Stimulated activated memory B cell treated with anti-CD40 and anti-IgM and Interleukin-4, amounts not matched to agents 10 μg/mL and 1 μg/mL and 100 μg/mL, for 72 hours (primary cell): ENCODE data around the gene ZSCAN10.
A peak's percentile ranks its signal among the peaks of the same experiment; 100 is the strongest.
"Not testable (repeated sequence)": the region's sequence is repeated elsewhere in the genome, so short reads cannot be mapped to it uniquely, and the experiment has no call there.

Source experiments
- ATAC-seq: fragments of 150-1000 bp; cut with Tn5 transposase; 2 replicates; pipeline ENCODE4 v1.10.0; 2021
- H3K27ac Mint-ChIP-seq: one replicate; pipeline ENCODE4 v1.8.0; 2022; ENCODE audit warnings: mild to moderate bottlenecking, mixed read lengths
- H3K27me3 Mint-ChIP-seq: one replicate; pipeline ENCODE4 v1.8.0; 2022; ENCODE audit warnings: mixed read lengths
- H3K36me3 Mint-ChIP-seq: one replicate; pipeline ENCODE4 v1.8.0; 2022; ENCODE audit warnings: mixed read lengths
- H3K4me1 Mint-ChIP-seq: one replicate; pipeline ENCODE4 v1.8.0; 2022; ENCODE audit warnings: mixed read lengths
- H3K4me3 Mint-ChIP-seq: one replicate; pipeline ENCODE4 v1.8.0; 2022; ENCODE audit warnings: mild to moderate bottlenecking, moderate library complexity, mixed read lengths
- H3K9me3 Mint-ChIP-seq: one replicate; pipeline ENCODE4 v1.8.0; 2022; ENCODE audit warnings: mixed read lengths

ZSCAN10 gene

DNA sequence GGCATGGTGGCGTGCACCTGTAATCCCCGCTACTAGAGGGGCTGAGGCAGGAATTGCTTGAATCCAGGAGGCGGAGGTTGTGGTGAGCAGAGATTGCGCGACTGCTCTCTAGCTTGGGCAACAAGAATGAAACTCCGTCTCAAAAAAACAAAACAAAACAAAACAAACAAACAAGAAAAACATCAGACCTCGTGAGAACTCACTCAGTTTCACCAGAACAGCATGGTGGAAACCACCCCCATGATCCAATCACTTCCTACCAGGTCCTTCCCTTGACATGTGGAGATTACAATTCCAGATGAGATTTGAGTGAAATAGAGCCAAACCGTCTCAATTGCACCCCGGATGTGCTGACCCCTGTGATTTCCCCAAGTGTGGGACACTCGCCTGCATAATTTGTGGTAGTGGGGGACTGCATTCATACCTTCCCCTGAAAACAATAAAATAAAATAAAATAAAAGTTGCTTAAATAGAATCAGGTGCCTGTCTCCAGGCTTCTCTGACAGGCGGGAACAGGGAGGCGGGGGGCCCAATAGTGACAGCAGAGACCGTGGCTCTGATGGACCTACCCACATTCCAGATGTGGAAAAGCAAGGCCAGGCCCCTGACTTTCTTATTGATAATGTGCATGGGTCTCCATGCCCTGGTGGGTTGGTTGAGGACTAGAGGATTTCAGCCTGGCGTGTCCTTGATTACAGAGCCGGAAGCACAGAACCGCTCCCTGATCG is 13.1 kb downstream of the ZSCAN10 start:
- no peaks in the 10 kb centered on the region for H3K9me3 Mint-ChIP-seq
- no peaks in the 10 kb centered on the region for H3K36me3 Mint-ChIP-seq
- no peak overlapping the region for H3K27ac Mint-ChIP-seq
- peaks cover 20% of the 10 kb centered on the region for H3K27me3 Mint-ChIP-seq
- H3K4me3 Mint-ChIP-seq: no peak overlapping the region
- ATAC-seq: no peak
- peaks cover 8% of the 10 kb centered on the region for H3K4me1 Mint-ChIP-seq

DNA sequence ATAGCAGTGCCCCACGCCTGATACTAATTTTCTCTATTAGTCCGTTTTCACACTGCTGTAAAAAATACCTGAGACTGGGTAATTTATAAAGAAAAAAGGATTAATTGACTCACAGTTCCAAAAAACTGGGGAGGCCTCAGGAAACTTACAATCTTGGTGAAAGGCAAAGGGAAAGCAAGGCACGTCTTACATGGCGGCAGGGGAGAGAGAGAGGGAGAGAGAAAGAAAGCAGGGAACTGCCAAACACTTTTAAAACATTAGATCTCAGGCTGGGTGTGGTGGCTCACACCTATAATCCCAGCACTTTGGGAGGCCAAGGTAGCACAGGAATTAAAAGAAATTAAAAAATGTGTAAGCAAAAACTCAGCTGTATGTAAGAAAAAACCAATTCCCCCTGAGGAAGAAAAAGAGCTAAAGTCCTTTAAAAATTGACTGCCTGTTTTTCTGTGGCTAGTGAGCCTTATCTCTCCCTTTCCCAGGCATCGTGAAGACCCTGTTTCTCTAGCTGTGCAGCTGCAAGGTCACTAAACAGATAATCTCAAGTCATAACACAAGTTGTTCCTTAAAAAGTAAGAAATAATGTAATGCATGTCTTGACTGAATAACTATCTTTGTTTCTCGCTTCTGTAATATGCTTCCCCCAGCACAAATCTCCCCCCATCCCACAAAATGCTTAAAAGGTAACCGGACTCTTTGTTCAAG is 14.0 kb downstream of the ZSCAN10 start:
- peaks cover 8% of the 10 kb centered on the region for H3K4me1 Mint-ChIP-seq
- ATAC-seq: no peak
- no peak overlapping the region for H3K27ac Mint-ChIP-seq
- H3K36me3 Mint-ChIP-seq: no peaks in the 10 kb centered on the region
- H3K4me3 Mint-ChIP-seq: no peak overlapping the region
- H3K27me3 Mint-ChIP-seq: peaks cover 20% of the 10 kb centered on the region
- H3K9me3 Mint-ChIP-seq: no peaks in the 10 kb centered on the region

DNA sequence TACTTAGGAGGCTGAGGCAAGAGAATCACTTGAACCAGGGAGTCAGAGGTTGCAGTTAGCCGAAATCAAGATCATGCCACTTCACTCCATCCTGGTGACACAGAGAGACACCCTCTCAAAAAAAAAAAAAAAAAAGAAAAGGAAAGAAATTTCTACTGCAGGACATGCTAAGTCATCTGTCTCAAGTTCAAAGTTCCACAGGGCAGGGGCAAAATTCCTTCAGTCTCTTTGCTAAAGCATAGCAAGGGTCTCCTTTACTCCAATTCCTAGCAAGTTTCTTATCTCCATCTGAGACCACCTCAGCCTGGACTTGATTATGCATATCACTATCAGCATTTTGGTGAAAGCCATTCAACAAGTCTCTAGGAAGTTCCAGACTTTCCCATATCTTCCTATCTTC is 14.6 kb downstream of the ZSCAN10 start:
- no peak overlapping the region for H3K27ac Mint-ChIP-seq
- H3K4me1 Mint-ChIP-seq: peaks cover 8% of the 10 kb centered on the region
- H3K9me3 Mint-ChIP-seq: no peaks in the 10 kb centered on the region
- H3K27me3 Mint-ChIP-seq: peaks cover 20% of the 10 kb centered on the region
- ATAC-seq: no peak
- no peak overlapping the region for H3K4me3 Mint-ChIP-seq
- no peaks in the 10 kb centered on the region for H3K36me3 Mint-ChIP-seq

DNA sequence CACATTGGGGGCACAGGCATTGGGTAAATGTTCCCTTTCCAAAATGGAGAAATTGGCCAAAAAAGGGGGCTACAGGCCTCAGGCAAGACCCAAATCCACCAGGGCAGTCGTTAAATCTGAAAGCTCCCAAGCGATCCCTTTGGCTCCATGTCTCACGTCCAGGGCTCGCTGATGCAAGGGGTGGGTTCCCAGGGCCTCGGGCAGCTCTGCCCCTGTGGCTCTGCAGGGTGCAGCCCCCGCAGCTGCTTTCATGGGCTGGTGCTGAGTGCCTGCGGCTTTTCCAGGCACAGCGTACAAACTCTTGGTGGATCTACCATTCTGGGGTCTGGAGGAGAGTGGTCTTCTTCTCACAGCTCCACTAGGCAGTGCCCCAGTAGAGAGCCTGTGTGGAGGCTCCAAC is 15.7 kb downstream of the ZSCAN10 start:
- ATAC-seq, H3K4me1 Mint-ChIP-seq, H3K27ac Mint-ChIP-seq, H3K4me3 Mint-ChIP-seq, H3K9me3 Mint-ChIP-seq, H3K36me3 Mint-ChIP-seq: not testable (repeated sequence)
- H3K27me3 Mint-ChIP-seq: peaks cover 14% of the 10 kb centered on the region

DNA sequence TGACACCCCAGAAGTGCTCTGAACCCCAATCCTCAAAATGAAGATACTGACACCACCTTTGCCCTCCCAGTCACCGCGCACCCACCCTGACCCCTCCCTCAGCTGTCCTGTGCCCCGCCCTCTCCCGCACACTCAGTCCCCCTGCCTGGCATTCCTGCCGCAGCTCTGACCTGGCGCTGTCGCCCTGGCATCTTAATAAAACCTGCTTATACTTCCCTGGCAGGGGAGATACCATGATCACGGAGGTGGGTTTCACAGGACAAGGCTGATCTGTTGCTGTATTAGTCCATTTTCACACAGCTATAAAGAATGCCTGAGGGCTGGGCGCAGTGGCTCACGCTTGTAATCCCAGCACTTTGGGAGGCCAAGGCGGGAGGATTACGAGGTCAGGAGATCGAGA is 17.1 kb downstream of the ZSCAN10 start:
- not testable (repeated sequence) for H3K27me3 Mint-ChIP-seq, H3K9me3 Mint-ChIP-seq, H3K4me1 Mint-ChIP-seq, H3K4me3 Mint-ChIP-seq, ATAC-seq, H3K27ac Mint-ChIP-seq, H3K36me3 Mint-ChIP-seq

DNA sequence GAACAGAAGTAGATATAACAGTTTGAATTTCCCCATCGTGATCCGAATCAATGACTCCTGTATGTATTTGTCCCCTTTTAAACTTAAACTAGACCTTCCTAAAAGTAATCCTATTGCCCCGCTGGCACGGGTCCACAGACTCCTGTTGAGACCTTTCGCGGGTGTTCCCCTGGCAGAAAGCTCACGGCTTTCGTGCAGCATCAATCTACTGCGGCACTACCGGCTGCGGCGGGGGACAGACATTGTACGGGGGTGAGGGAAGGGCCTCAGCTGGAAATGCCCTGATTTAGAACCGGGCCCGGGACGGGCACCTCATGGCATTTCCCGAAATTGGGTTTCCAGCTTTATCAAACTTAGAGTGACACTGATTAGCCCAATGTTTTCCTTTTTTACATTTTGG is 19.1 kb downstream of the ZSCAN10 start:
- Mint-ChIP-seq H3K4me3 (no peak overlapping the region), H3K27ac (no peak overlapping the region), H3K9me3 (no peaks in the 10 kb centered on the region), H3K27me3 (no peaks in the 10 kb centered on the region), H3K36me3 (no peaks in the 10 kb centered on the region), H3K4me1 (peaks cover 16% of the 10 kb centered on the region)
- no peak for ATAC-seq

DNA sequence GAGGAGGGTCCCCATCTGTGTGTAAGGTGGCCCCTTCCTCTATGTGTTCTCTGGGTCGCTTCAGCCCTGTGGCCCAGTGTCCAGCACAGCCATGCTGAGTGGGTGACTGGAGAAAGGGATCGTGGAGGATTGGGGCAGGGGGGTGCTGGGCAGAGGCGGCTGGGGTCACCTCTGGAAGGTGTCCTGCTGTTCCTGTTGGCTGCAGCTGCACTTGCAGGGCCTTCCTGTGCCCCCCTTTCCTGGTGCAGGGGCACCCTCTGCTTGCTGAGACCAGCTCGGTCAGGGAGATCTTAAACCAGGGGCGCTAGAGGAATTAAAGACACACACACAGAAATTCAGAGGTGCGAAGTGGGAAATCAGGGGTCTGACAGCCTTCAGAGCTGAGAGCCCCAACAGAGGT is 22.5 kb downstream of the ZSCAN10 start:
- peak overlapping the region; percentile 57 for H3K27ac Mint-ChIP-seq
- peaks cover 43% of the 10 kb centered on the region for H3K4me1 Mint-ChIP-seq
- H3K9me3 Mint-ChIP-seq: no peaks in the 10 kb centered on the region
- no peaks in the 10 kb centered on the region for H3K36me3 Mint-ChIP-seq
- ATAC-seq: no peak
- H3K4me3 Mint-ChIP-seq: no peak overlapping the region
- H3K27me3 Mint-ChIP-seq: no peaks in the 10 kb centered on the region

DNA sequence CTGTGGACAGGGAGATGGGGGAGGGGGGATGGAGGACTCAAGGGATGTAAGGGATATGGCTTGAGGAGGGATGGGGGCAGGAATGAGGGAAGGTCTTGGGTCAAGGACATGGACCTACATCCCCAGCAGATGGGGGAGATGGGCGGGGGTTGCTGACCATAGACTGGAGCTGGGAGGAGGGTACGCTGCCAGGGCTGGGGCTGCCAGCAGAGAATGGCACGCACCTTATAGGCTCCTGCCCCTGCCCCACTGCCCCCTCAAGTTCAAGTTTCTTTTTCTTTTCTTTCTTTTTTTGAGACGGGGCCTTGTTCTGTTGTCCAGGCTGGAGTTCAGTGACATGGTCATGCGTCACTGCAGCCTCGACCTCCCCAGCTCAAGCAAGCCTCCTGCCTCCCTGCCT is 23.1 kb downstream of the ZSCAN10 start:
- peak overlapping the region; percentile 88 for H3K27ac Mint-ChIP-seq
- not testable (repeated sequence) for H3K36me3 Mint-ChIP-seq, H3K9me3 Mint-ChIP-seq, H3K4me3 Mint-ChIP-seq, ATAC-seq, H3K27me3 Mint-ChIP-seq
- H3K4me1 Mint-ChIP-seq: peaks cover 46% of the 10 kb centered on the region

DNA sequence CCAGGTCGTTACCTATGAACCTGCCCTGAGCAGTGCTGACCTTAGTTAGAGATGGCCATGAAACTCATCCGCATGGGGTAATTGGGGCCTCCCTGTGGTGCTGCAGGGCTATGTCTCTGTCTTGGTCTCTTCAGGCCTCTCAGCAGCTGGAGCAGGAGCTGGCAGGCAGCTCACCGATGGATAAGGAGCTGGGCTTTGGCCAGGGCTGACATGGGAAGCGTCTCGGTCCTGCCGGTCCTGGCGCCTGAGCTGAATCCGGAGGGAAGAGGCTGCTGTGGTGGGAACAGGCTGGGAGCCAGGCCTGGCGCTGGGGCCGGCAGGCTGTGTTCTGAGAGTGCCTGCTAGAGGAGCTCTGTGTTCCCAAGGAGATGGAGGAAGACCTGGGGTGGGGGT is 23.6 kb downstream of the ZSCAN10 start:
- no peaks in the 10 kb centered on the region for H3K9me3 Mint-ChIP-seq
- H3K4me3 Mint-ChIP-seq: no peak overlapping the region
- H3K36me3 Mint-ChIP-seq: no peaks in the 10 kb centered on the region
- H3K4me1 Mint-ChIP-seq: peaks cover 46% of the 10 kb centered on the region
- H3K27me3 Mint-ChIP-seq: no peaks in the 10 kb centered on the region
- H3K27ac Mint-ChIP-seq: peak overlapping the region; percentile 88
- ATAC-seq: no peak

DNA sequence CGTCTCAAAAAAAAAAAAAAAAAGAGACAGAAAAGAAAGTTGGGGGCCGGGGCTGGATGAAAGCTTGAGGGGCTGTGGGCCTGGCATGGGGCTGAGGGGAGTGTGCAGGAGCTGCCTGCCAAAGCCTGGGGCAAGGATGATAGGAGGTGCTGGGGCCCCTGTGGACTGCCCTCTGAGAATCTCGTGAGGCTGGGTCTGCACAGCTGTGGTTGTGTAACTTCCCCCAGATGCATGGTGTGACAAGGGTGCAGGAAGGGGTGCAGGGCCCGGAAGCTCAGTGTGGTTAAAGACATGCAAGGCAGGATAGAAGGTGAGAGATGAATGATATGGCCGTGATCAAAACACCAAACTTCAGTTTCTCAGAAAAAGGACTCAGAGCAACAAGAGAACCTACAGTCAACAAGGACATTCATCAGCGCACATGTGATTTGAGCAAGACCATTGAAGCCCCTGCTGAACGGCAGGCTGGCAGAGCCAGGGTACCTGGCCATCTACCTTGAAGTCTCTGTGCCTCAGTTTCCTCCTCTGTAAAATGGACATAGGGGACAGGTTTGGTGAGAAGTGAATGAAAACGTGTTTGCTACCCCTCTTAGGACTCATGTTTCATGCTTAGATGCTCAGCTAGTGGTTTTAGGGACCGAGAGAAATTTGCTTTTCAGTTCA is 24.1 kb downstream of the ZSCAN10 start:
- peak; percentile 96 for ATAC-seq
- Mint-ChIP-seq H3K9me3 (no peaks in the 10 kb centered on the region), H3K4me3 (peak overlapping the region; percentile 49), H3K4me1 (peaks cover 46% of the 10 kb centered on the region), H3K27me3 (no peaks in the 10 kb centered on the region), H3K36me3 (no peaks in the 10 kb centered on the region), H3K27ac (peak overlapping the region; percentile 88)

DNA sequence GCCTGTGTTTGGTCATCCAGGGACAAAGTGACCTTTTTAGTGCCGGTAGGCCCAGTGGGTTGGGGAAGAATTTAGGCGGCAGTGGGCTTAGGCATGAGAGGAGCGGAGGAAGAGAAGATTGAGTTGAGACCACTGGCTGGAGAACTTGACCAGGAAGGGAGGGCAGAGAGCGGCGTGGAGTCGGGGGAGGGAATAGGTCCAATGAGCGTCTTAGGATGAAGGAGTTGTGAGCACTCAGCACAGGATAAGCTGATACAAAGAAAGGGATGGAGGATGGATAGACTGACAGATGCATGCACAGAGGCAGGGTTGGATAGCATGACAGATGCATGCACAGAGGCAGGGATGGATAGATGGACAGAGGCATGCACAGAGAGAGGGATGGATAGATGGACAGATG is 25.6 kb downstream of the ZSCAN10 start:
- H3K9me3 Mint-ChIP-seq: no peaks in the 10 kb centered on the region
- no peaks in the 10 kb centered on the region for H3K36me3 Mint-ChIP-seq
- H3K4me3 Mint-ChIP-seq: peak overlapping the region; percentile 11
- H3K27ac Mint-ChIP-seq: peak overlapping the region; percentile 88
- no peak for ATAC-seq
- peaks cover 46% of the 10 kb centered on the region for H3K4me1 Mint-ChIP-seq
- H3K27me3 Mint-ChIP-seq: no peaks in the 10 kb centered on the region

DNA sequence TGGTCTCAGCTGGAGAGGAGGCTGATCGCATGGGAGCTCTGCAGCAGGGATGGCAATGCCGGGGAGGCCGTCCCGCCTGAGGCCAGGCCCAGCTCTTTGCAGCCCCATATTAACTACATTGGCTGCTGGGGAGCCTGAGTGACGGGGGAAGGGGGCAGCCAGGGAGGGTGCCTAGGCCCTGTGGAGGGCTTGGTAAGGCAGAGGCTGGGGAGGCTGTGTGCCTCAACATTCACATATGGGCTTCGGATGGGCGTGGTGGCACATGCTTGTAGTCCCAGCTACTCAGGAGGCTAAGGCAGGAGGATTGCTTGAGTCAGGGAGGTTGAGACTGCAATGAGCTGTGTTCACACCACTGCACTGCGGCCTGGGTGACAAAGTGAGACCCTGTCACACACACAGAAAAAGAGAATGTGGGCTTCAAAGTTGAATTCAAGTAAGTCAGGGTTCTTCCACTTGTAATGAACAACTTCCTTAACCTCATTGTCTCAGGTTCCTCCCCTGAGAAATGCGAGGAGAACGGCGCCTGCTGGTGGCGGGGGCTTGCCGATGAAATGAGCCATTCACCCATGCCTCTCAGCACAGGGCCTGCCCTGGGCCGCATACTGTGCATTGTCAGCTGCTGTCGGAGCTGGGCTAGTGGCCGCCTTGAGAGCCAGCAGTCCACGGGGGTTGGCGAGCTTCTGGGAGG is 26.4 kb downstream of the ZSCAN10 start:
- H3K36me3 Mint-ChIP-seq, H3K9me3 Mint-ChIP-seq, H3K4me3 Mint-ChIP-seq, H3K27me3 Mint-ChIP-seq: not testable (repeated sequence)
- ATAC-seq: peak; percentile 21
- H3K27ac Mint-ChIP-seq: peak overlapping the region; percentile 88
- H3K4me1 Mint-ChIP-seq: peaks cover 46% of the 10 kb centered on the region

DNA sequence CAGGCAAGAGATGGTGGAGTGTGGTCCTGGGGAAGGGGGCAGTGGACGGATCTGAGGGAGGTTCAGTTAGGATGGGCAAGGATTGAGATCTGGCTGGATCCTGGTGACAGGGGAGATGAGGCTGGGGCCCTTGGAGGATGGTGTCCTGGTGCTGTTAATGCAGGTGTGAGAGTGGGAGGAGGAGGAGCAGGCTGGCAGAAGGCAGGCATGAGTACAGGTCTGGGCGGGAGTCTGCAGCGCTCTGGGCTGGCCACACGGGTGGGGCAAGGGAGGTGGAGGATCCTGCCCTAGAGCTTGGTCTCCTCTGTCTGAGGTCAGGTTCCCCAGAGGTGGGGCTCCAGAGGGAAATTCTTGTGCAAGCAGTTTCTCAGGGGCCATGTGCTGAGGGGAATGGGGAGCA is 26.9 kb downstream of the ZSCAN10 start:
- Mint-ChIP-seq H3K4me1 (peaks cover 50% of the 10 kb centered on the region), H3K27ac (peak overlapping the region; percentile 55)
- not testable (repeated sequence) for H3K9me3 Mint-ChIP-seq, H3K36me3 Mint-ChIP-seq, ATAC-seq, H3K4me3 Mint-ChIP-seq, H3K27me3 Mint-ChIP-seq

DNA sequence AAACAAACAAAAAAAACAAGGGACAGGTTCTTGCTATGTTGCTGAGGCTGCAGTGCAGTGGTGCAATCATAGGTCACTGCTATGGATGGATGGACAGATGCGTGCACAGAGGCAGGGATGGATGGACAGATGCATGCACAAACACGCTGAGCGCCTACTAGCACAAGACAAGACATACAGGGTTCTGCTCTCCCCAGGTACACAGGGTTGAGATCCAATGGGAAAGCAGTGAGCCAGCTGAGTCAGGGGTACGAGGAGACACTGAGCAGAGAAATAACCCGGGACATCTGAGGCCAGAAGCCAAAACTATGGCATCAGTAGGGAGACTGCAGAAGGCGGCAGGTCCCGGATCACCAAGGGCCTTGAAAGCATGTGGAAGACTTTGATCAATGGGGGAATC is 27.4 kb downstream of the ZSCAN10 start:
- no peaks in the 10 kb centered on the region for H3K36me3 Mint-ChIP-seq
- no peaks in the 10 kb centered on the region for H3K9me3 Mint-ChIP-seq
- H3K4me1 Mint-ChIP-seq: peaks cover 48% of the 10 kb centered on the region
- H3K4me3 Mint-ChIP-seq: no peak overlapping the region
- H3K27me3 Mint-ChIP-seq: no peaks in the 10 kb centered on the region
- ATAC-seq: no peak
- peak overlapping the region; percentile 55 for H3K27ac Mint-ChIP-seq

DNA sequence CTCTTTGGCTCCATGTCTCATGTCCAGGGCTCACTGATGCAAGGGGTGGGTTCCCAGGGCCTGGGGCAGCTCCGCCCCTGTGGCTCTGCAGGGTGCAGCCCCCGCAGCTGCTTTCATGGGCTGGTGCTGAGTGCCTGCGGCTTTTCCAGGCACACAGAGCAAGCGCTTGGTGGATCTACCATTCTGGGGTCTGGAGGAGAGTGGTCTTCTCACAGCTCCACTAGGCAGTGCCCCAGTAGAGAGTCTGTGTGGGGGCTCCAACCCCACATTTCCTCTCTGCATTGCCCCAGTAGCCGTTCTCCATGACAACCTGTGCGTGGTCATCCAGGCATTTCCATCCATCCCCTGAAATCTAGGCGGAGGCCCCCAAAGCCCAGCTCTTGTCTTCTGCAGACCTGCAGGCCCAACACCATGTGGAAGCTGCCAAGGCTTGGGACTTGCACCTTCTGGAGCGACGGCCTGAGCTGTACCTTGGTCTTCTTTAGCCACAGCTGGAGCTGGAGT is 28.4 kb downstream of the ZSCAN10 start:
- no peaks in the 10 kb centered on the region for H3K9me3 Mint-ChIP-seq

More for the DNA sequence above, 28.4 kb downstream of the ZSCAN10 start:
- no peak overlapping the region for H3K4me3 Mint-ChIP-seq
- H3K27me3 Mint-ChIP-seq: peaks cover 2% of the 10 kb centered on the region
- no peak for ATAC-seq
- H3K27ac Mint-ChIP-seq: no peak overlapping the region
- H3K4me1 Mint-ChIP-seq: peaks cover 45% of the 10 kb centered on the region
- H3K36me3 Mint-ChIP-seq: no peaks in the 10 kb centered on the region
